ENCODE measurements around the gene CHCHD1.
"Not testable (repeated sequence)": the region's sequence is repeated elsewhere in the genome, so short reads cannot be mapped to it uniquely, and the experiment has no call there.

CHCHD1 gene

DNA sequence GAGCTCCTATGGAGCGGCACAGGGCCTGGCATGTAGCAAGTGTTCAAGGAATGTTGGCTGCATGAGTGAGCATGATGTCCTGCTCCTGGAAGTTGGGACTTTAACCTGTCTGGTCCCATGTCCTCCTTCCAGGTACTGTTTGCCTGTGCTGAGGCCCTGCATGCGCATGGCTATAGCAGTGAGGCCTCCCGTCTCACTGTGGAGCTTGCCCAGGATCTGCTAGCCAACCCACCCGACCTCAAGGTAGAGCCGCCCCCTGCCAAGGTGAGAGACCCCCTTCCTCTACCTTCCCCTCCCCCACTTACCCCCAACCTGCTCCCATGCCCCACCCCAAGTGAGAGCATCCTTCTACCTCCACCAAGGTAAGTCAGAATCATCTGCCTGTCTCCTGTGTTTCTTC lies 11.6 kb downstream of the CHCHD1 start:
- DNase-seq = no peak

DNA sequence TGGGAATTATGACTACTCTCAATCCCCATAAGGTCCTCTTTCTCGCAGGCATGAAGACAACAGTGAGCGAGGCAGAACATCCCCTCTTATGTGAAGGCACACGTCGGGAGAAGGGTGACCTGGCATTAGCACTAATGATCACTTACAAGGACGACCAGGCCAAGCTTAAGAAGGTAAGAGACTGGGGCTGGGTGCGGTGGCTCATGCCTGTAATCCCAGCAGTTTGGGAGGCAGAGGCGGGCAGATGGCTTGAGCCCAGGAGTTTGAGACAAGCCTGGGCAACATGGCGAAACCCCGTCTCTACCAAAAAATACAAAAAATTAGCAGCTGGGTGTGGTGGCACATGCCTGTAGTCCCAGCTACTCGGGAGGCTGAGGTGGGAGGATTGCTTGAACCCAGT lies 13.6 kb downstream of the CHCHD1 start:
- DNase-seq = not testable (repeated sequence)

DNA sequence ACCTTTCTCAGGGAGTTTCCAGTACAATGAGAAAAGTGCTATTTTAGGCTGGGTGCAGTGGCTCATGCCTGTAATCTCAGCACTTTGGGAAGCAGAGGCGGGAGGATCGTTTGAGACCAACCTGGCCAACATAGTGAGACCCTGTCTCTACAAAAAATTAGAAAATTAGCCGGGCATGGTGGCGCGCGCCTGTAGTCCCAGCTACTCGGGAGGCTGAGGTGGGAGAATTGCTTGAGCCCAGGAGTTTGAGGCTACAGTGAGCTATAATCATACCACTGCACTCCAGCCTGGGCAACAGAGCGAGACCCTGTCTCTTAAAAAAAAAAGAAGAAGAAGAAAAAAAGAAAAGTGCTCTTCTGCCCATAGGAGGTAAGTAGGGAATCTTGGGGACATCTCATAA lies 14.2 kb downstream of the CHCHD1 start:
- DNase-seq = not testable (repeated sequence)

DNA sequence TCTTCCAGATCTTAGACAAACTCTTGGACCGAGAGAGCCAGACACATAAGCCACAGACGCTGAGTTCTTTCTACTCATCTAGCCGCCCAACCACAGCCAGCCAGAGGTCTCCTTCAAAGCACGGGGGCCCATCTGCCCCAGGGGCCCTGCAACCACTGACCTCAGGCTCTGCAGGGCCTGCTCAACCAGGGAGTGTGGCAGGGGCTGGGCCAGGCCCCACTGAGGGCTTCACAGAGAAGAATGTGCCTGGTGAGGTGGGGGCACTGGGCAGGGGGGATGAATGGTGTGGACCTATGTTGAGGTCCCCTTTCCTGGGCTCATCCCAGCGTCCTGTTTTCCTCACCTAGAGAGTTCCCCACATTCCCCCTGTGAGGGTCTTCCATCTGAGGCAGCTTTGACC lies 14.9 kb downstream of the CHCHD1 start:
- DNase-seq = no peak

DNA sequence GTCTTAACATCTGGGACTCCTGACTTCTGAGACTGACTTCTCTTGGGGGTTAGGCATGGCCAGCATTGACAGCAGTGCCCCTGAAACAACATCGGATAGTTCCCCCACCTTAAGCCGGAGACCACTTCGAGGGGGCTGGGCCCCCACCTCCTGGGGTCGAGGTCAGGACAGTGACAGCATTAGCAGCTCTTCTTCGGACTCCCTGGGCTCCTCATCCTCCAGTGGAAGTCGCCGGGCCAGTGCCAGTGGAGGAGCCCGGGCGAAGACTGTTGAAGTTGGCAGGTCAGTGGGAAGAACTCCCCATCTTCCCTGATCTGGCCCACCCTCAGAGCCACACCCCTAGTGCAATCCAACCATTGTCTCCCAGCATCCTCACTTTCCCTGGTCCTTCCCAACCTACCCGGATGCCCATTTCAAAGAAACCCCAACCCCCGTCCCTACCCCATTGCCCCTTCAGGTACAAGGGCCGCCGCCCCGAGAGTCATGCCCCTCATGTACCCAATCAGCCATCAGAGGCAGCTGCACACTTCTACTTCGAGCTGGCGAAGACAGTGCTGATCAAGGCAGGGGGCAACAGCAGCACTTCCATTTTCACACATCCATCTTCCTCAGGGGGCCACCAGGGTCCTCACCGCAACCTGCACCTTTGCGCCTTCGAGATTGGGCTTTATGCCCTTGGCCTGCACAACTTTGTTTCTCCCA lies 15.6 kb downstream of the CHCHD1 start:
- no peak for DNase-seq

DNA sequence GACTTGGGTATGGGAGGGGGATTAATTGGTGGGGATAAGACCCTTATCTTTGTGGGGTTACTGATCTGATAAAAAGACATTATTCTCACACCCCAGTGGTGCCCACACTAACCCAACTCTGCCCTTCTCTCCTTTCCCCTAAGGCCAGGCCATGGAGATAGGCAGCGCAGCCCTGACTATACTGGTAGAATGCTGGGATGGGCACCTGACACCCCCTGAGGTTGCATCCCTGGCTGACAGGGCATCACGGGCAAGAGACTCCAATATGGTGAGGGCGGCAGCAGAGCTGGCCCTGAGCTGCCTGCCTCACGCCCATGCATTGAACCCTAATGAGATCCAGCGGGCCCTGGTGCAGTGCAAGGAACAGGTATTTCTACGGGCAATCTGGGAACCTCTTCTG lies 16.2 kb downstream of the CHCHD1 start:
- no peak for DNase-seq

DNA sequence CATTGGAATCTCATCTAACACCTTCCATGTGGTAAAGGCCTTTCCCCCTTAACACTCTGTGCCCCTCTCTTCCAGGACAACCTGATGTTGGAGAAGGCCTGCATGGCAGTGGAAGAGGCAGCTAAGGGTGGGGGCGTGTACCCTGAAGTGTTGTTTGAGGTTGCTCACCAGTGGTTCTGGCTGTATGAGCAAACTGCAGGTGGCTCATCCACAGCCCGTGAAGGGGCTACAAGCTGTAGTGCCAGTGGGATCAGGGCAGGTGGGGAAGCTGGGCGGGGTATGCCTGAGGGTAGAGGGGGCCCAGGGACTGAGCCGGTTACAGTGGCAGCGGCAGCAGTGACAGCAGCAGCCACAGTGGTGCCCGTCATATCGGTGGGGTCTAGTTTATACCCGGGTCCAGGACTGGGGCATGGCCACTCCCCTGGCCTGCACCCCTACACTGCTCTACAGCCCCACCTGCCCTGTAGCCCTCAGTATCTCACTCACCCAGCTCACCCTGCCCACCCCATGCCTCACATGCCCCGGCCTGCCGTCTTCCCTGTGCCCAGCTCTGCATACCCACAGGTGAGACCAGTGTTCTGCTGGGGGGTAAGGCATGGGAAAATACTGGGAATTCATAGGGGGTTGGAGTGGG lies 17.2 kb downstream of the CHCHD1 start:
- DNase-seq = no peak

DNA sequence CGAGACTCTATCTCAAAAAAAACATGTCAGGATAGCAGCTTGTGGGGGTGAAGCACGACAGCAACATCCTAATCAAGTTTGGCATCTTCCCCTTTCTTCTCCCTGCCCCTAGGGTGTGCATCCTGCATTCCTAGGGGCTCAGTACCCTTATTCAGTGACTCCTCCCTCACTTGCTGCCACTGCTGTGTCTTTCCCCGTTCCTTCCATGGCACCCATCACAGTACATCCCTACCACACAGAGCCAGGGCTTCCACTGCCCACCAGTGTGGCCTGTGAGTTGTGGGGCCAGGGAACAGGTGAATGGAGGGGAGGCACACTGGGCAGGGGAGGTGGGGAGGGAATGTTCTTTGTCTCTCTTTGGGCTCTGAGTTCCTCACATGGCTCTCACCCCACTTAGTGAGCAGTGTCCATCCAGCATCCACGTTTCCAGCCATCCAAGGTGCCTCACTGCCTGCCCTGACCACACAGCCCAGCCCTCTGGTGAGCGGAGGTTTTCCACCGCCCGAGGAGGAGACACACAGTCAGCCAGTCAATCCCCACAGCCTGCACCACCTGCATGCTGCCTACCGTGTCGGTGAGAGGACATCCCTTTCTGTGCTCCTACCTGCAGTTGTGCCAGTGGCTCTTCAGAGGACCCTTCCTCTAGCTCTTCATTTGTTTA lies 18.2 kb downstream of the CHCHD1 start:
- no peak for DNase-seq

DNA sequence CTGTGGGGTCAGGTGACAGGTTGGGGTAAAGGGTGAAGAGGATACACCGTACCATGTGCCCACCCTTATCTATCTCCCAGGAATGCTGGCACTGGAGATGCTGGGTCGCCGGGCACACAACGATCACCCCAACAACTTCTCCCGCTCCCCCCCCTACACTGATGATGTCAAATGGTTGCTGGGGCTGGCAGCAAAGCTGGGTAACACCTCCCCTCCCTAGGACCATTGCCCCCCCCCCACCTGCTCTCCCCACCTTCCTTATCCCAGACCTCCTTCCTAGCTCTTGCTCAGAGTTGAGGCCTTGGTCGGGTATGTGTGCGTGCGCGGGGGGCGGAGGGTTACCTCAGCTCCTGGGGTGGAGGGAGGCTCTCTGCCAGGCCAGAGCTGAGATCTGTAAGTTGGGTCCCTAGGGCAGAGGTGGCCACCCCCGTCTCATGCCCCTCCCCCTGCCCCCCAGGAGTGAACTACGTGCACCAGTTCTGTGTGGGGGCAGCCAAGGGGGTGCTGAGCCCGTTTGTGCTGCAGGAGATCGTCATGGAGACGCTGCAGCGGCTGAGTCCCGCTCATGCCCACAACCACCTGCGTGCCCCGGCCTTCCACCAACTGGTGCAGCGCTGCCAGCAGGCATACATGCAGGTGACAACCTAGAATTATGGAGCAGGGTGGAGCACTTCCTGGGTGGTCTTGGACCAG lies 18.9 kb downstream of the CHCHD1 start:
- DNase-seq = no peak

DNA sequence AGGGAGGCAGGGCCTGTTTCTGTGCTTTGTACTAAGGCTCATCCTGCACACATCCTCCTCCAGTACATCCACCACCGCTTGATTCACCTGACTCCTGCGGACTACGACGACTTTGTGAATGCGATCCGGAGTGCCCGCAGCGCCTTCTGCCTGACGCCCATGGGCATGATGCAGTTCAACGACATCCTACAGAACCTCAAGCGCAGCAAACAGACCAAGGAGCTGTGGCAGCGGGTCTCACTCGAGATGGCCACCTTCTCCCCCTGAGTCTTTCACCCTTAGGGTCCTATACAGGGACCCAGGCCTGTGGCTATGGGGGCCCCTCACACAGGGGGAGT lies 19.4 kb downstream of the CHCHD1 start:
- no peak for DNase-seq

DNA sequence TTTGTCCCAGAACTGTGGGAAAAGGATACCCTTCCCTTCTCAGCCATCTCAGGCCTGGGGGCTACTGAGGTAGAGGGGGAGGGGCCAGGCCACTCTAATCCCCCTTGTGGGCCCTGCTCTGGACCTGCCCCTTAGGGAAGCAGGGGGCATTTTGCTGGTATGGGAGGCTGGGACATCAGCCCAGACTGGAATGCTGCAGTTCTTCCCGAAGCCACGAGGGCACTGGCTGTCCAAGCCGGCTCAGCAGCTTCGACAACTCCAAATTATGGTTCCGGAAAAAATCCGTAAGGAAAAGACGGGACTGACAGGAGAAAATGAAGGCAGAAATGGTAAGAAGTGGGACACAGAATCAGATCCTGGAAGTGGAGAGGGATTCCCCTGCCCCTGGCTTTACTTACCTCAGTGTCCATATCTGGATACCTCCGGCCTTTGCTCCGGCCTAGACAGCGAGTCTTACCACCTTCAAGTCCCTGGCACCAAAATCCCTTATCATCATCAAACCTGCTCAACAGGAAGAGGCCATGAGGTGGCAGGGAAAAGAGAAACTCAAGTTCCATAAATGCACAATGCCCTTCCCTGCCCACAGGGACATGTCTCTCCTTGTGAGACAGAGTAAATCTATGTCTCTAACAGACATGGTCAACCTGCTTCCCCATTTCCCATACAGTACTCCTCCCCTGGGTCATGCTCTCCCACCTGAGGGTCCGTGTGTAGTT lies 20.6 kb downstream of the CHCHD1 start:
- no peak for DNase-seq

DNA sequence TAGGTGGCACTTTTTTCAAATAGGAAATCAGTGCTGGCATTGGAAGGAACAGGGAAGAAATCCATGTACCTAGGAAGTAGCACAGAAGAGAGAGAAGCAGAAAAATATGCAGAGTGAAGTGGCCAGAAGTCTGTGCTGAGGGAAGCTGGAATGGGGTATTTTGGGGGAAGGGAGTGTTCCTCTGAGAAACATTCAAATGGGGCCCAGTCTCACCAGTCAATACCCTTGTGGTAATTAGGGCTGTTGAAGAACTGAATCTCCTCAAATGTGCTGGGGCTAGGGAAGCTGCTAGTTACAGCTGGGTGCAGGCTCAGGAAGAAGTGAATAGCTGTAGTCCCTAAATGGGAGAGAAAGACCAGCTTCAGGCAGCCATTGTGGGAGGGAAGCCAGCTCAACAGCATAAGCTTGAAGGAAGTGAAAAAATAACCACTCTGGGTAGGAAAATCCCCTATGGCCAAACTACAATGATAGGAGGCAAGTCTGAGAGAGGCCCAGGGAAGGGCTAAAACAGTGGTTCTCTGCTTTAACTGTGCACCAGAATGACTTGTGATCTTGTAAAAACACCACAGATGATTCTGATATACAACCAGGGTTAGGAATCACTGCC lies 21.9 kb downstream of the CHCHD1 start:
- peak; percentile 25 to 71 (median 61) for DNase-seq

DNA sequence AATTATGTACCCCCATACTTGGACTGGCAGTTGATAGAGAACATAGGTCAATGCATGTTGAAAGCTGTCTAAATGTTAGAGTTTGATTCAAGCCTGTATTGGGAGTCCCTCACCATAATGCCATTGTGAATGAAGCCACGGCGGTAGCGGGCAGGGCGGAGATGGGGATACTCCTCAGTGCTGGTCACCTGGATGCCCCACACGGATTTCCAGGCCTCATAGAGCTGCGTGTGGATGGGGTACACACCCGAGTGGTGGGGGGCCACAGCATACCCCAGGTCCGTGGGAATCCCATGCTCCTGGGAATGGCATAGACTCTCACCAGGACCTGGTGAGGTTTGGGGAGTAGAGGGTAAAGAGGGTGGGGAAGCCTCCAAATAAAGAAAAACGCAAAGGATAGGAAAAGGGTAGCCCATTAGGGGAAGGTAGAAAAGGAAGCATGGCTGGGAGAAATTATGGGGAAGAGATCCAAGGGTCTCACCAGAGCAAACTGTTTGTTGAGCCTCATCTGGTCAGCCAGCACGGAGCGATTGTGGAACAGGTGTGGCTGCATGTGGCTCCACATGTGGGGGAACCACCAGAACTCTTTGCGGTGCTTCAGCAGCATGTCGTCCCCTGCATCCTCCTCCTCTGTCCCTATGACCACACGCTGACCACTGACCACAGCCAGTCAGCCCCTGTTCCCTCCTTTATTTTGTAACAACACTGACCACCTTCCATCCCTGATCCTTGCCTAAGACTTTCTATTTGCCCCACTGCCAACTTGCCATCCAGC lies 24.5 kb downstream of the CHCHD1 start:
- DNase-seq = no peak

DNA sequence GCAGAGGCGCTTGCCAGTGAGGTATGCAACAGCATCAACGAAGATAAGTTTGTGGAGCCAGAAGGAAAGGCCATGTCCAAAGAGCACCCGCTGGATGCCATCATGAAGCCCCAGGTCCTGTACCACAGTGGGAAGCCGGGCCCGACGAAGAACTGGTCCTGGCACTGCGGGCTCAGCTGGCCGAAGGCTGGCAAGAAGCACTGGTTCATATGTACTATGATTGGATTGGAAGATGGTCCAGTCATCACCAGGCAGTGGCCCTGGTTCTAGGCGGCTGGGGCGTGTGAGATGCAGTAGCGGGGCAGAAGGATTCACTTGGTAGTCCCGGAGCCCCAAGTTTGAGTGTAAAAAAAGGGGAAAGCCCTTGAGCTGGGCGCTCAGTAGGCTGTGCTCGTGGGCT lies 25.6 kb downstream of the CHCHD1 start:
- DNase-seq = no peak

DNA sequence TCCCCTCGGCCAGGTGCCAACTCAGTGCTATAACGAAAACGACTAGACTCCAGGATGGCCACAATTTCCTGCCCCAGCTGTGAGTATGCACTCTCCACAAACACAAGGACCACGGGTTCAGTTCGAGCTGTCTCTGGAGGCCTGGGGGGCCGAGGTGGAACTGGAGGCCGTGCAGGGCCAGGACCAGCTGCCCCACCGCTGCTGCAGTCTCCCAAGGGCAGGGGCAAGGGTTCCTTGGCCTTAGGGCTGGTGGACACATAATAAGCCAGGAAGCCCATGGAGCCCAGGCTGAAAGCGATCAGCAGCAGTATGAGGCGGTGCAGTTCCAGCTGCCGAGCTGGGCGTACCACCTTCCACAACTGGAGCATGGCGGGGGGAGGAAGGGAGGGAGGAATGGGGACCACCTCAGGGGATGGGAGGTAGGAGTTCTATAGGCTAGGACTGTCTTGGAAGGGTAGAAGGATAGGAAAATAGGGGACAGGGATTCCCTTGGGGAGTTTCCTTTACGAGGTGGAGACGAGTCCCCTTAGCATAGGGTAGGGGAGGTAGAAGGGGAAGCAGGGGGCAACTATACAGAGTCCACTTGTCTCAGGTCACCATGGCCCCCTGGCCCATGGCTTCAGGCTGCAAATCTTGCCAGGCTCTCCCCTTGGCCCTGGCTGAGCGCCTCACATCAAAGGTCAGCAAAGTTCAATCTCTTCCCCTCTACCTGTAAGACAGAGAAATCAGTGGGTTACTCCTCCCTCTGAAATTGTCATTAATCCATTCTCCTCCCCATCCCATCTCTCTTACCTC lies 26.4 kb downstream of the CHCHD1 start:
- DNase-seq = no peak

DNA sequence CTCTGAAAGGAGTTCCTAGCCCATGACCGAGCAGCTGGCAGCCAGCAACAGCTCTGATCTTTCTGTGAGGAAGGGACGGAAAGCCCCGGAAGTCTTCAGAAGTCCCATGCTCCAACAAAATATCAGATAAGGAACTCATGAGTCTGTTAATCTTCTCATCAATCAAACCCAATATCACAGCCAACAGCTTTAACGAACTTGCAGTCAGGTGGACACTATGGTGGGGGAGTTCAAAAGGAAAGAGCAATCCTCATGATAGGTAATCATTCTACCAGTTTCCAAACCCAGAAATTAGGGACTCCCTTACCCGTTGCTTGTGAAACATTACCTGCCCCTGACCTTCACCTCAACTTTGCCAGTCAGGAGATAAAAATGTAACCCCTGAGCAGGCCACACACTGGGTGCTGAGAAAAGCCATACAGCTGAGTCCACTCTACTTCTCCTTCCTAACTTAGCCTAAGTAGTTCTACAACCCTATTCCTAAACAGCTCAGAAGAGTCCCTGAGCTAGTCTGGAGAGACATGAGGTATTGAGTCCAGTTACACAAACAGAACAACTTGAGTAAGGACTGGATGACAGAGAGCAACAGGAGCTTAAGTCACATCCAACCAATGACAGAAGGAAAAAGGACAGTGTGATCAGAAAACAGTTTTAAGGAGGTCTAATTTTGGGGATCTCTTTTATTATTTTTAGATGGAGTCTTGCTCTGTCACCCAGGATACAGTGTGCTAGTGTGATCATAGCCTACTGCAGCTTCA lies 27.4 kb downstream of the CHCHD1 start:
- peak in 2 of 4 experiments; percentile 17 to 42 for DNase-seq

DNA sequence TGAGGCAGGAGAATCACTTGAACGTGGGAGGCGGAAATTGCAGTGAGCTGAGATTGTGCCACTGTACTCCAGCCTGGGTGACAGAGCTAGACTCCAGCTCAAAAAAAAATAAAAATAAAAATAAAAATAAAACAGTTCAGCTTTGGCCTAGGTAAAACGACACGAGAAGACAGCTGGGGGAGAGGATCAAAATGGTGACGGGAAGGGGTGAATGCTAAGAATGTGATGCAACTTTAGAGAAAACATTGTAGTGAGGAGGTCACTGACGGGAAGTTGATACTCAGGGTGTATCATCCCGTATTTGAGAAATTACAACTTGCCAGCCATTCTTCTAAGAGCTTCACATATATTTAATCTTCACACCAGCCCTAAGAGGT lies 28.5 kb downstream of the CHCHD1 start:
- DNase-seq = peak; percentile 25 to 62 (median 43)

DNA sequence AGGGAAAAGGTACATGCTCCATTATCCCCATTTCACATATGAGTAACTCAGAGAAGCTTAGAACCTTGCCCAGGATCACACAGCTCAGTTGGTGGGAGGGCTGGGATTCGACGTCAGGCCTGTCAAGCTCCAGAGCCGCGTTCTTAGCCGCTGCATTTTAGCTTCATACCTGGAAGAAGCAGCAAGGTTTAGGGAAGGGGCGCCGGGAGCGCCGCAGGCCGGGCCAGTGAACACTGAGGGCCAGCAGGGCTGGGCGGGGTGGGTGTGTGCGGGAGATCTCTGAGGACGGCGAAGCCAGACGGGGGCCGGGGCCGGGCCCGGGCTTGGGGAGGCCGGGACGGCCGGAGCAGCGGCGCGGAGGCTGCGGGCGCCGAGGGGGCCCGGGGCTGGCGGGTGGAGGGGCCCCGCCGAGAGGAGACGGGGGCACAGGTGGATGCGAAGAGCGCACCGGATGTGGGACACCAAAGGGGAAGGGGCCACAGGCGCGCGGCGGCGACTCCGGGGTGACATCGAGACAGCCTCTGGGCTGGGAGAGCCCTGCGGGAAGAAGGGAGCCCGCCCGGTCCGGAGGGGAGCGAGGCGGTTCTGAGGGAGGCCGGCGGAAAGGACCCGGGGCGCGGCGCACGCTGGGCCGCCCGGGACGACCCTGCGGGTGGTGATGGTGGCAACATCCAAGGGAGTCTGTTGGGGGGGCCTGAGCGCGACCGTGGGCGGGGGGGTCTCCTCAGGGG lies 29.1 kb downstream of the CHCHD1 start:
- peak; percentile 20 to 58 (median 32) for DNase-seq

DNA sequence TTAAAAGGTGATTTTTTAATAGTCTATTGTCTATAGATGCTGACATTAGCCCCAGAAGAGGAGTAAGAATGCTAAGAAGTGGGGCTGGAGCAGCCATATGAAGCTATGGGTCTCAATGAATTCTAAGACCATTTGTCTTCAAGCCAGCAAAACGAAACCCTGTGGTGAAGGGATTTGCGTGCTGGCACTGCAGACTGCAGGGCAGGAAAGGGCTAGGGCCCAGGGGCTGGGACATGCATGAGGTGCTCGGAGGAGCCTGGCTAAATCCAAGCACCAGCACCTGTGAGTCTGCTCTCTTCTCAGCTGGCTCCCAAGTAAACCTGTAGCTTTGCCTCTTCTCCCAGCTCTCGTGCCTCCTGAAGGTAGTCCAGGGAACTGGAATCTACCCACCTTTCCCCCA lies 30.8 kb downstream of the CHCHD1 start:
- DNase-seq = no peak

Measured in suppressor macrophage (primary cell).